ENCODE data around the gene TCERG1L.

The TCERG1L gene

DNA sequence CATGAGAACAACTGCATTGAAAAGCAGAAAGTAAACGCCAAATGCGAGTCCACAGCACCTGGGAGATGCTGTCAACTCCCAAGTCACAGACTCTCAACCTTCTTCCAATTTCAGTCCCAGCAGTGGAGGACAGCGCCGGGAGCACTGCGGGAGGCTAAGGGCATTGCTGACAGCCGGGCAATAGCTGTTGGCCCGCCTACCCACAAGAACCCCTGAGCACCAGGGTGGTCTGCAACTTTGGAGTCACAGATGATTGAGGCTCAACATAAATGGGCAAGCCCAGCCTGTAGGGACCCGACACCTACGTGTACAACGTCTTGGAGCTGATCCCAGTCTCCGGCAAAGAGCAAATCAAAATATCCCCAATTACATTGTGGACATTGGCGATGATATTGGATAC, 262.9 kb downstream of the TCERG1L start:
- no peak for DNase-seq
- intact Hi-C loops (cut with DNase I; ENCODE audit: low total_unique reads), result no loop called here
- H3K4me1 ChIP-seq, result no peaks in the 10 kb centered on the region
- H3K27ac ChIP-seq, result no peak overlapping the region
- no peaks in the 10 kb centered on the region for H3K9me3 ChIP-seq
- no peak overlapping the region for H3K4me3 ChIP-seq
- peaks cover 0 to 6% of the 10 kb centered on the region in 2 donors for H3K27me3 ChIP-seq
- TF ChIP-seq, protein P1, sequence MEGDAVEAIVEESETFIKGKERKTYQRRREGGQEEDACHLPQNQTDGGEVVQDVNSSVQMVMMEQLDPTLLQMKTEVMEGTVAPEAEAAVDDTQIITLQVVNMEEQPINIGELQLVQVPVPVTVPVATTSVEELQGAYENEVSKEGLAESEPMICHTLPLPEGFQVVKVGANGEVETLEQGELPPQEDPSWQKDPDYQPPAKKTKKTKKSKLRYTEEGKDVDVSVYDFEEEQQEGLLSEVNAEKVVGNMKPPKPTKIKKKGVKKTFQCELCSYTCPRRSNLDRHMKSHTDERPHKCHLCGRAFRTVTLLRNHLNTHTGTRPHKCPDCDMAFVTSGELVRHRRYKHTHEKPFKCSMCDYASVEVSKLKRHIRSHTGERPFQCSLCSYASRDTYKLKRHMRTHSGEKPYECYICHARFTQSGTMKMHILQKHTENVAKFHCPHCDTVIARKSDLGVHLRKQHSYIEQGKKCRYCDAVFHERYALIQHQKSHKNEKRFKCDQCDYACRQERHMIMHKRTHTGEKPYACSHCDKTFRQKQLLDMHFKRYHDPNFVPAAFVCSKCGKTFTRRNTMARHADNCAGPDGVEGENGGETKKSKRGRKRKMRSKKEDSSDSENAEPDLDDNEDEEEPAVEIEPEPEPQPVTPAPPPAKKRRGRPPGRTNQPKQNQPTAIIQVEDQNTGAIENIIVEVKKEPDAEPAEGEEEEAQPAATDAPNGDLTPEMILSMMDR (IDR thresholded peaks at IDR 0.05), result no peak
- no peaks in the 10 kb centered on the region for H3K36me3 ChIP-seq

DNA sequence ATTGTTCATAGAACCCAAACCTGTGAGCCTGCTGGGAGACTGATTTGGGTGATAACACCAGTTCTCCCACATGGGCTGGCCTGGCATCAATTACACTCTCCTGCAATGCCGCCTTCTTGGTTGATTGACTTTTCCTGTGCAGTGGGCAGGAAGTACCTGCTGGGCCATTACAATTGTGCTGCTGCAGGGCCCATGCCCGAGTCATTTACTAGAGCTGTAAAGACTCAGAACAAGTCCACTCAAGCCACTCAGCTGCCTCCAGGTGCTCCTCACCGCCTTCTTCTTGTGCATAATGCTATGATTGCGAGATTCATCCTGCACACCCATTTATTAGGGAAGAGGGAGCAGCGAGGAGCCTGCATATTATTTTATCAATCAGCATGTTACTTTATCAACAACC, 264.0 kb downstream of the TCERG1L start:
- DNase-seq, result no peak
- intact Hi-C loops (cut with DNase I; ENCODE audit: low total_unique reads), result no loop called here
- Histone ChIP-seq H3K36me3 (no peaks in the 10 kb centered on the region), H3K4me1 (no peaks in the 10 kb centered on the region), H3K27me3 (peaks cover 0 to 6% of the 10 kb centered on the region in 2 donors), H3K4me3 (no peak overlapping the region), H3K9me3 (no peaks in the 10 kb centered on the region), H3K27ac (no peak overlapping the region)
- TF ChIP-seq, protein P1 (IDR thresholded peaks at IDR 0.05), result no peak

DNA sequence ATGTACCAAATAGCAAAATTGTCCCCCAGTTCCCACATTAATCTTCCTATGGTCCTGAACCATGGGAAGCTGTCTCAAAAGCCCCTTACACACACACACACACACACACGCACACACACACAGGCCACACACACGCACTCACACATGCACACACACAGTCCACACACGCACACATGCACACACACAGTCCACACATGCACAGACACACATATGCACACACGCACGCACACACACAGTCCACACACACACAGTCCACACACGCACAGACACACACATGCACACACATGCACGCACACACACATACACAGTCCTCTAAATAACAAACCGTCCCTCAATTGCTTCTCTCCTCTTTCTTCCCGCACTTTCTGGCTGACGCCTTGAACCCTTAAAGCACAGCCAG, 265.3 kb downstream of the TCERG1L start:
- intact Hi-C loops (cut with DNase I; ENCODE audit: low total_unique reads), result no loop called here
- TF ChIP-seq, protein P1 (IDR thresholded peaks at IDR 0.05), result no peak
- no peaks in the 10 kb centered on the region for H3K9me3 ChIP-seq
- H3K36me3 ChIP-seq, result no peaks in the 10 kb centered on the region
- peaks cover 0 to 6% of the 10 kb centered on the region in 2 donors for H3K27me3 ChIP-seq
- no peak for DNase-seq
- no peak overlapping the region for H3K27ac ChIP-seq
- H3K4me3 ChIP-seq, result no peak overlapping the region
- no peaks in the 10 kb centered on the region for H3K4me1 ChIP-seq

DNA sequence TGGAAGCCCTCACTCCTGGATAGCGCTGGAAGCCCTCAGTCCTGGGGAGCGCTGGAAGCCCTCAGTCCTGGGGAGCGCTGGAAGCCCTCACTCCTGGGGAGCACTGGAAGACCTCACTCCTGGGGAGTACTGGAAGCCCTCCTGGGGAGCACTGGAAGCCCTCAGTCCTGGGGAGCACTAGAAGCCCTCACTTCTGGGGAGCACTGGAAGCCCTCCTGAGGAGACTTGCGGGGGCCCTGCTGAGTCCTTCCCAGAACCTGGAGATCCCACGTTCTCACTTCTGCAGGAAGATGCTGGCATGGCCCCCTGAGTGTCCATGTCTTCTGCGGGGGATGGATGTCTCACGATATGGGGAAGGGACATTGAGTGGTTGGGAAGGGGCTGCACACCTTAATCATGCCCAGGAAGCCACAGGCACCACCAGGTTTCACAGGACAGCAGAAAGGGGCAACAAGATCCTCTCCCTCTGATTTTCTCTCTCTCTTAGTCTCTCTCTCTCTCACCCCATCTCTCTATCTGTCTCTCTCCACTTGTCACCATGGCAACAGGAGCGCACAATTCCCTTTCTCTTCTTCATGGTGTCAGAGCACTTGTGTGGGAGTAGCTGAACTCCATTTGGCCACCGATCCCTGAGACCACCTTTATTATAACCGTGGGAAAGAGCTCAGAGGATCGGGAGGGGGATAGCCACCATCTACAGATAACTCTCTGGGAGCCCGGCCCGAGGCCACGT, 267.0 kb downstream of the TCERG1L start:
- Histone ChIP-seq H3K9me3 (no peaks in the 10 kb centered on the region), H3K27me3 (peaks cover 0 to 6% of the 10 kb centered on the region in 2 donors), H3K4me3 (no peak overlapping the region), H3K27ac (no peak overlapping the region), H3K4me1 (no peaks in the 10 kb centered on the region), H3K36me3 (no peaks in the 10 kb centered on the region)
- intact Hi-C loops (cut with DNase I; ENCODE audit: low total_unique reads), result no loop called here
- TF ChIP-seq, protein P1 (IDR thresholded peaks at IDR 0.05), result no peak
- DNase-seq, result no peak

DNA sequence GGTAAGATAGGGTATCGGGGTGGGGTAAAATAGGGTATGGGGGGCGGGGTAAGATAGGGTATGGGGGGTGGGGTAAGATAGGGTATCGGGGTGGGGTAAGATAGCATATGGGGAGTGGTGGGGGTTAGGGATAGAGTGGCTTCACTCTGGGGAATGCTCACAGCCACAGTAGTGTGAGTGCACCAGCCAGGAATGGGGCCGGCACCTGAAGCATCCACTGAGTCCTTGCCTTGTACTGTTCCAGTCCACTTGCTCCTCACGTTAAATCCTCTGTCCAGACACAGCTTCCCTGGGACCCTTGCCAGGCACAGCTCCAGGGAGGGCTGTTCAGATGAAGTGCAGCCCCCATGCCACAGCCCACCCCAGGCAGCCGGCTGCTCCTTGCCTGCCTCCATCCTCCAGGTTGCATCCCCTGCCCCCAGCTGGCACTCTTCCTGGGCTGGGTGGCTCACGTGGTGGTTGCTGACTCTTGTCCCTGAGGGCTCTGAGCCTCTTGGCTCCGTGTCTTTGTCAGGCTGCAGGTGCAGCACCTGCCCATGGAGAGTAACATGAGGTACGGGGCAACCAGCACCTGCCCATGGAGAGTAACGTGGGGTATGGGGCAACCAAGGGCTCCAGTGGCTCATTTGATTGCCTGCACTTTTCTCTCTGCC, 268.4 kb downstream of the TCERG1L start:
- H3K9me3 ChIP-seq, result no peaks in the 10 kb centered on the region
- H3K4me1 ChIP-seq, result no peaks in the 10 kb centered on the region
- intact Hi-C loops (cut with DNase I; ENCODE audit: low total_unique reads), result no loop called here
- no peaks in the 10 kb centered on the region for H3K36me3 ChIP-seq
- DNase-seq, result peak in 1 of 2 donors; percentile 31
- peaks cover 0 to 6% of the 10 kb centered on the region in 2 donors for H3K27me3 ChIP-seq
- no peak overlapping the region for H3K27ac ChIP-seq
- no peak overlapping the region for H3K4me3 ChIP-seq
- TF ChIP-seq, protein P1 (IDR thresholded peaks at IDR 0.05), result no peak
